Fibroblast of the aortic adventitia (primary cell): ENCODE data around the gene PPFIBP2. TPM values are rescaled to one million over a fixed set of nuclear protein-coding genes. Genes with fewer than 3 reads are reported as not detected.

Experiments
- DNase-seq: peaks from one replicate; pipeline ENCODE4 v3.0.0-alpha.2; 2010; ENCODE audit warnings: low read depth
- H3K4me3 ChIP-seq: 2 replicates; pipeline ENCODE4 v1.5.1; 2011; ENCODE audit warnings: low read depth, mild to moderate bottlenecking, control low read depth, low read length, moderate library complexity
- CTCF ChIP-seq: IDR thresholded peaks from 2 replicates; pipeline ENCODE4 v1.5.1; 2011; ENCODE audit warnings: mild to moderate bottlenecking, low read length, control low read depth, inconsistent platforms; ENCODE audit not compliant: insufficient read depth
- total RNA-seq: library from RNA; depleted of rRNA; stranded (reverse); fragments of >200 nt; gene quantifications from 2 replicates; pipeline ENCODE4 v1.2.3, GENCODE V29; 2012; ENCODE audit warnings: low replicate concordance

Gene PPFIBP2
- total RNA-seq, 1 donor: 11.7 TPM

GRCh38 chr11:7508087-7508486 lies 5.7 kb upstream of the PPFIBP2 start:
- no peak for TF ChIP-seq CTCF
- no peak for DNase-seq
- no peak overlapping the region for H3K4me3 ChIP-seq

- no peak overlapping the region for H3K4me3 ChIP-seq
- no peak for TF ChIP-seq CTCF
- peak; percentile 72 for DNase-seq
Observed at GRCh38 chr11:7509966-7510365, 3.8 kb upstream of the PPFIBP2 start.

- no peak for TF ChIP-seq CTCF
- no peak overlapping the region for H3K4me3 ChIP-seq
- peak; percentile 41 for DNase-seq
Observed at GRCh38 chr11:7511401-7511800, 2.4 kb upstream of the PPFIBP2 start.

GRCh38 chr11:7512525-7513233 lies 1.1 kb upstream of the PPFIBP2 start:
- TF ChIP-seq CTCF: peak; percentile 50
- H3K4me3 ChIP-seq: peak overlapping the region; percentile 77
- DNase-seq: peak; percentile 76

- DNase-seq: no peak
- TF ChIP-seq CTCF: no peak
- H3K4me3 ChIP-seq: peak overlapping the region; percentile 77
Observed at GRCh38 chr11:7514099-7514591, 346 bp downstream of the PPFIBP2 start.

GRCh38 chr11:7515447-7515886 lies 1.7 kb downstream of the PPFIBP2 start:
- TF ChIP-seq CTCF: no peak
- DNase-seq: no peak
- H3K4me3 ChIP-seq: no peak overlapping the region
